A549 (cell line): ENCODE data around the gene ARHGAP19.

Experiments used
- CHD4 ChIP-seq: fragments of 200-600 bp; sonication (generic); IDR thresholded peaks from 2 replicates; pipeline ENCODE4 v1.6.1; 2016; ENCODE audit warnings: antibody characterized with exemption, mild to moderate bottlenecking, borderline replicate concordance
- PBX3 ChIP-seq: IDR thresholded peaks from 2 replicates; pipeline ENCODE4 v1.6.1; 2012
- RAD21 ChIP-seq, 2 experiments: fragments of >200 bp in 1 of 2; sonication (Bioruptor Twin) in 1 of 2; formaldehyde crosslinking in 1 of 2; IDR thresholded peaks in 1 of 2; conservative IDR thresholded peaks in 1 of 2; 2 replicates in 1 of 2; 3 replicates in 1 of 2; pipeline ENCODE4 v1.6.1; 2012 to 2018; ENCODE audit warnings: inconsistent platforms in 1 of 2

GRCh38 chr10:97228775-97229157, 63.7 kb downstream of the ARHGAP19 start:
- TF ChIP-seq RAD21 (conservative IDR thresholded peaks at IDR 0.05 in 1 of 2, IDR thresholded peaks at IDR 0.05 in 1 of 2) (no peak), CHD4 (no peak), PBX3 (no peak)
